ENCODE results near the gene ARL4C. TPM values are rescaled to one million over a fixed set of nuclear protein-coding genes. Genes with fewer than 3 reads are reported as not detected.
A peak's percentile ranks its signal among the peaks of the same experiment; 100 is the strongest.

Gene ARL4C
- total and polyA plus RNA-seq, 2 of the 8 experiments (the other 6 are each of a cell fraction or from before 2014, with no cell fraction given), result 7.0 to 16.9 TPM

- H2BK5ac ChIP-seq (ENCODE audit: low read depth, low read length), result peak overlapping the region; percentile 35; the same call in 1 of the 2 replicates
- H3K23ac ChIP-seq (ENCODE audit: insufficient read length), result no peak overlapping the region
- no peak overlapping the region for H3K4ac ChIP-seq (replicated peaks; ENCODE audit: insufficient read length, low read depth, low read length)
- H3K4me2 ChIP-seq (ENCODE audit: insufficient read depth in 1 of 2, low read depth in 2 of 2, low read length in 2 of 2), result no peak overlapping the region
- no peak overlapping the region for H3K9ac ChIP-seq (replicated peaks in 1 of 4; ENCODE audit: extremely low read depth in 1 of 4, low read depth in 3 of 4, low read length in 3 of 4)
- DNase-seq (ENCODE audit: low read depth in 1 of 2, low spot score in 2 of 2) (no peak), FAIRE-seq (no peak)
- no peak overlapping the region for H2AK5ac ChIP-seq (ENCODE audit: low read depth, low read length)
- no peak overlapping the region for H2AFZ ChIP-seq (ENCODE audit: low read length)
- no peaks in the 10 kb centered on the region for H3K79me2 ChIP-seq (ENCODE audit: control insufficient read depth in 1 of 2, insufficient read depth in 2 of 2, low read length in 2 of 2)
- H2BK20ac ChIP-seq (ENCODE audit: low read length), result peak overlapping the region; percentile 43; the same call in 1 of the 2 replicates
- peak overlapping the region; percentile 26 for H4K5ac ChIP-seq (ENCODE audit: insufficient read length, low read depth, low read length)
- H3K27ac ChIP-seq (ENCODE audit: low read depth, low read length), result no peak overlapping the region
- CTCF ChIA-PET (ENCODE audit: partially characterized antibody), result interaction anchor here (1.2 kb wide), 1 partner anchor 99 kb away, joined by 4 read pairs; no protein-coding TSS in a partner anchor
- H3K23me2 ChIP-seq (ENCODE audit: low read depth, low read length), result no peaks in the 10 kb centered on the region
- no peak overlapping the region for H3K14ac ChIP-seq (ENCODE audit: insufficient read length)
- no peaks in the 10 kb centered on the region for H3K36me3 ChIP-seq (ENCODE audit: control insufficient read depth in 2 of 4, insufficient read depth in 4 of 4, low read length in 3 of 4)
- H2BK12ac ChIP-seq (ENCODE audit: low read depth, low read length), result peak overlapping the region; percentile 64; the same call in 1 of the 2 replicates
- H3K27me3 ChIP-seq (replicated peaks in 1 of 4; ENCODE audit: control insufficient read depth in 3 of 4, extremely low read depth in 1 of 4, insufficient read depth in 3 of 4, low read length in 3 of 4), result no peaks in the 10 kb centered on the region; a peak in 2 of 7 replicates
- peaks cover 4 to 13% (median 9%) of the 10 kb centered on the region in 4 experiments; a peak in 5 of 7 replicates for H3K4me1 ChIP-seq (replicated peaks in 1 of 4; ENCODE audit: control insufficient read depth in 3 of 4, insufficient read depth in 4 of 4, low read length in 3 of 4)
- H4K20me1 ChIP-seq (replicated peaks in 1 of 2; ENCODE audit: control insufficient read depth in 1 of 2, insufficient read depth in 2 of 2, low read length in 2 of 2), result no peaks in the 10 kb centered on the region
- TF ChIP-seq JUND (IDR thresholded peaks at IDR 0.05; ENCODE audit: low read length) (no peak), NANOG (IDR thresholded peaks at IDR 0.05; ENCODE audit: insufficient read depth, low read depth, low read length, poor library complexity, severe bottlenecking) (no peak), CTBP2 (IDR thresholded peaks at IDR 0.05; ENCODE audit: borderline replicate concordance, insufficient read depth, insufficient read length, low read length) (no peak), TEAD4 (IDR thresholded peaks at IDR 0.05; ENCODE audit: low read depth, low read length) (no peak), RBBP5 (IDR thresholded peaks at IDR 0.05; ENCODE audit: borderline replicate concordance, low read depth, low read length) (no peak), RFX5 (IDR thresholded peaks at IDR 0.05; ENCODE audit: borderline replicate concordance, low read depth, low read length) (no peak), GTF2F1 (IDR thresholded peaks at IDR 0.05; ENCODE audit: borderline replicate concordance, low read depth, low read length) (no peak), BACH1 (IDR thresholded peaks at IDR 0.05; ENCODE audit: low read length) (no peak), KDM4A (IDR thresholded peaks at IDR 0.05; ENCODE audit: low read depth, low read length, severe bottlenecking) (no peak), CHD1 (IDR thresholded peaks at IDR 0.05; ENCODE audit: low read depth, low read length) (no peak), SIN3A (conservative IDR thresholded peaks at IDR 0.05 in 1 of 2, IDR thresholded peaks at IDR 0.05 in 1 of 2; ENCODE audit: low read depth in 1 of 2, low read length in 2 of 2) (no peak)
- no peak overlapping the region for H3K4me3 ChIP-seq (ENCODE audit: extremely low read depth in 1 of 4, insufficient read depth in 2 of 4, low read depth in 3 of 4, low read length in 4 of 4)
- H4K8ac ChIP-seq (ENCODE audit: extremely low read depth, insufficient read depth, low read length), result no peak overlapping the region
- H2BK15ac ChIP-seq (ENCODE audit: low read length), result peak overlapping the region; percentile 81; the same call in 1 of the 2 replicates
- POLR2A ChIA-PET (ENCODE audit: partially characterized antibody), result no interaction called here
- no peaks in the 10 kb centered on the region for H3K79me1 ChIP-seq (ENCODE audit: low read depth, low read length)
- H4K91ac ChIP-seq (replicated peaks; ENCODE audit: insufficient read length, low read length), result no peak overlapping the region
- WGBS, 2 experiments (ENCODE audit: extremely low coverage in 1 of 2, insufficient coverage in 1 of 2, insufficient read length in 1 of 2, insufficient replicate concordance in 2 of 2, low coverage in 1 of 2, low lambda C conversion rate in 2 of 2, missing lambda C conversion rate in 1 of 2), result 91% methylated on average over 18 of the region's 18 CpGs; no CpG with 5 or more reads in 1 of the 2 experiments
- H2BK120ac ChIP-seq (replicated peaks; ENCODE audit: low read depth, low read length), result no peak overlapping the region
- H3K18ac ChIP-seq (ENCODE audit: extremely low read depth, low read length), result peak overlapping the region; percentile 55; the same call in 1 of the 2 replicates
- no peak overlapping the region for H3K56ac ChIP-seq (replicated peaks; ENCODE audit: insufficient read length, low read depth, low read length)
- H3K9me3 ChIP-seq (ENCODE audit: insufficient read depth in 2 of 2, low read depth in 1 of 2, low read length in 1 of 2), result no peaks in the 10 kb centered on the region
Observed at GRCh38 chr2:234446404-234447076, 50.3 kb downstream of the ARL4C start.
